Fibroblast of skin of right biceps (primary cell): ENCODE results near the gene NTN3.

ENCODE experiments used
- DNase-seq: peaks from one replicate; pipeline ENCODE4 v3.0.0-alpha.2; 2013

The NTN3 gene

DNA sequence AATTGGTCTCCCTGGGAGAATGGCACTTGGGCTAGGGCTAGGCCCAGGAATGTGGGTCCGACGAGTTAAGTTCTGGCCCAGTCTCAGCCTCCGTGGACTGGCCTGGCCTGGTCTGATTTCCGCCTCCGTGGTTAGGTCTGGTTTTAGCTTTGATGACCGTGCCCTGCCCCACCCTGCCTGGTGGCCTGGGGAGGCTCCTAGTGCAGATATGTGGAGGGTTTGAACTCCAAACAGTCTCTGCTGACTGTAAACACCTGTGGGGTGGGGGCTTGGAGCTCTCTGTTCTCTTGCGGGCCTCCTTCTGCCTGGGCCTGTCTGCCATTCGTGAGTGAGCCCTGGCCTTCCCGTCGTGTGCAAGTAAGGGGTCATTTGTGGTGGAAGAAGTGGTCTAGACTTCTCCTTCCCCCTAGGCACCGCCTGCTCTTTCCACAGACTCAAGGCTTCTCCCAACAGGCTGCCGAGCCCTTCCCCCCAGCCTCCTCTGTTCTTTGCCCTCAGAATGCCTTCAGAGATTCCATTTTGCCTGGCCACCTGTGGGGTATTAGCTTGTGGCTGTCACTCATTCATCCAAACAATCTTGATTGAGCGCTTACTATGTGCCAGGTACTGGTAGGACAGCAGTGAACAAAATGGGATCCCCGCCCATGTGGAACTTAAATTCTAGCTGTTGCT, 44.2 kb downstream of the NTN3 start:
- no peak for DNase-seq

DNA sequence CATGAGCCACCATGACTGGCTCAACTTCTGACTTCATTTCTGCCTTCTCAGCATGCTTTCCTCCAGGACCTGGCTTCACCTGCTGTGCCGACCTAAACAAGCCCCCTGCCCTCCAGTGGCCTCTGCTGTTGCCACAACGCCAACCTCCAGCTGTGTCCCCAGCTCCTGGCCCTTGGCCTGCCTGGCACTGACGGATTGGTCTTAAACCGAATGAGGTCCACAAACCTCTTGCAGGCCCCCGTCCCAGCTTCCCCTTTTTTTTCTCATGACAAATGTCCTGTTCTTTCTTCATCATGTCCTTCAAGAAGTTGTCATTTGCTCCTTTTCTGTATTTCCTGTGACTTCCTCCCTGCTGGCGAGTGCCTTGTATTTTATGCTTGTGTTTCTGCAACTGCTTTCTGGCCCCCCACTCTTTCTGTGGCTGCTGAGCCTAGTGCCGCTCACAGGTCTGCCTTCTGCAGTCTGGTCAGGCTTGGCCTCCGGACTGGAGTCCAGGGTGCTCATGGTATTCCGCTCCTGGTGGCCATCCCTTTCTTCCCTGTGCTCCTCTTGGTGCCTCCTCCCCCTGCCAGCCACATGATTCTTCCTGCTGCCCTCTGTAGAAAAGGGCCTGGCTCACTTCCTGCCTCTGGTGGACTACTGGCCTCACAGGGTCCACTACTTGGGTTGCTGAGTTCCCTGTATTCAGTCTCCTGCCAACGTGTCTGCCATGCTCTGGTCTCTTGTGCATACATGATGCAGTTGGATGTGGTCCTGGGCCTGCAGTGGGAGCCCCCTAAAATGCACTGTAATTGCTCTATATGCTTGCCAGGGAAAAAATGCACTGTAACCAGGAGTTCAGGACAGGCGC, 45.5 kb downstream of the NTN3 start:
- DNase-seq: no peak

DNA sequence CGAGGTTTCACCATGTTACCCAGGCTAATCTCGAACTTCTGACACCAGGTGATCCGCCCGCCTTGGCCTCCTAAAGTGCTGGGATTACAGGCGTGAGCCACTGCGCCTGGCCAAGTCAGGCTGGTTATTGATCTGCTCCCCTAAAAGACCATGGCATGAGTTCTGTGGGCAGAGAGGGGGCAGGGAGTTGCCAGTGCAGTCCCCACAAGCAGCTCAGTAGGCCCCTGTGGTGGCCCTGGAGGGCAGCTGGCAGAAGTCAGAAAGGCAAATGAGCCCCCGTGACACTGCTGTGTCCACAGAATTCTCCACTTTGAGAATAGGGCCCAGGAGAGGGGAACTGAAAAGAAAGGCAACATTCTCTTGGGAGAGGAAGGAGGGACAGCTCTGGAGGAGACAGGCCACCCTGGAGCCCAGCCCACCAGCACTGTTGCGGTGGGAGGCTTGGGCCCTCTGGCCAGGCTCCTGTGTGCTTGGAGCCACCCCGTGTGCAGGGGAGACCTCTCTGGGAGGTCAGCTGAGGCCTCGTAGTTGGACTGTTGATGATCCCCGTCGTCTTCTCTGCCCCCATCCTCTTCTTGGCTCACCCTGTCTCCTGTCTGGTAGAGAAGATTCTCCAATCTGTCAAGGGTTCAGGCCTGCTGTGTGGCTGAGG, 47.0 kb downstream of the NTN3 start:
- no peak for DNase-seq

DNA sequence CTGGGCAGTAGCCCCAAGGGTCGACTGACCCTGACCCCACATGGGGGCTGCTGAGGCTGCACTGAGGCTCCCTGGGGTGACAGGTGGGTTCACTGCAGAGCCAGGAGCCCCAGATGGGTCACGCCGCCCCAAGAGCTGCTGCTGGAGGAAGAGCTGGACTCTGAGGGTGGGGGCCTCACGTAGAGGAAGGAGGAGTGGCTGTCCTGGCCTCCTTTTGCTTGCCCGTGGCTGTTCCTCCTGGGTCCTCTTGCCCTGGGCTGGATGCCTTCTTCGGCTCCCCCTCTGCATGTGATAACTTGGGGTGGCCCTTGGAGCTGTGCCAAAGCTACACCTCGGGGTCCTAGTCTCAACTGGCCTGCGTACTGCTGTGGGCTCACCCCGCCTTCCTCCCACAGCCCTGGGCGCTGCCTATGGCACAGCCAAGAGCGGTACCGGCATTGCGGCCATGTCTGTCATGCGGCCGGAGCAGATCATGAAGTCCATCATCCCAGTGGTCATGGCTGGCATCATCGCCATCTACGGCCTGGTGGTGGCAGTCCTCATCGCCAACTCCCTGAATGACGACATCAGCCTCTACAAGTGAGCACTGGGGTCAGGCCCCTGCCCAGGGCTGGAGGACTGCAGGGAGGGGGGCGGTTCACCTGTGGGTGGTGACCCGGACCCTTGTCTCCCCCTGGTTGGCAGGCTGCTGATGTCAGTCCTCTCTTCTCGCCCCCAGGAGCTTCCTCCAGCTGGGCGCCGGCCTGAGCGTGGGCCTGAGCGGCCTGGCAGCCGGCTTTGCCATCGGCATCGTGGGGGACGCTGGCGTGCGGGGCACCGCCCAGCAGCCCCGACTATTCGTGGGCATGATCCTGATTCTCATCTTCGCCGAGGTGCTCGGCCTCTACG, 48.0 kb downstream of the NTN3 start:
- no peak for DNase-seq

DNA sequence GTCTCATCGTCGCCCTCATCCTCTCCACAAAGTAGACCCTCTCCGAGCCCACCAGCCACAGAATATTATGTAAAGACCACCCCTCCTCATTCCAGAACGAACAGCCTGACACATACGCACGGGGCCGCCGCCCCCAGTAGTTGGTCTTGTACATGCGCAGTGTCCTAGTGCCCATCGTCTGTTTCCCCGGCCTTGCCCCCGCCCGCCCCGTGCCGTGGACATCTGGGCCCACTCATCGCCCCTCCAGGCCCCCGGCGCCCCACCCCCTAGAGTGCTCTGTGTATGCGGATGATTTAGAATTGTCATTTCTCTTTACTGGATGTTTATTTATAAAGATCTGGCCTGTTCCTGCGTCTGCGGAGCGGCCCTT, 48.6 kb downstream of the NTN3 start:
- DNase-seq: no peak

DNA sequence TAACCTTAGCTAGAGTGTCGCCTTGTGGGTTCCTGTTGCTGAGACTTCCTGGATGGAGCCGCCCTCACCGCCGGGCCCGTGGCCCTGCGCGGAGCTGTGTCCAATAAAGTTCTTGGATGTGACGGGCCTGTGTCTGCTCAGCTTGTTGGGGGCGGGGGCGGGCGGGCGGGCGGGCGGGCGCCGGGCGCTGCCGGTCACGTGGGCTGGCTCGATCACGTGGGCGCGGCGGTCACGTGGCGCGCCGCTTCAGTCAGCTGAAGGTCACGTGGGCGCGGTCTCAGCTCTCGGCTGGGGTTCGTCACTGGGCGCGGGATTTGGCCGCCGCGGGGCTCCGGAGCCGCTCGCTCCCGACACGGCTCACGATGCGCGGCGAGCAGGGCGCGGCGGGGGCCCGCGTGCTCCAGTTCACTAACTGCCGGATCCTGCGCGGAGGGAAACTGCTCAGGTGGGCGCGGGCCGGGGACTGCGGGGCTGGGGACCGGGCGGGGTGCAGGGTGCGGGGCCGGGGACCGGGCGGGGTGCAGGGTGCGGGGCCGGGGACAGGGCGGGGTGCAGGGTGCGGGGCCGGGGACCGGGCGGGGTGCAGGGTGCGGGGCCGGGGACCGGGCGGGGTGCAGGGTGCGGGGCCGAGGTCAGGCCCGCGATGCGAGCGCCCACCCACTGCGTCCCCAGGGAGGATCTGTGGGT, 49.1 kb downstream of the NTN3 start, which contains the start of gene AMDHD2:
TSS of gene AMDHD2 (plus strand) at position 275 of the 687 bp plus-strand sequence. CDS start at position 363, 88 bp downstream.
- DNase-seq: peak; percentile 92

DNA sequence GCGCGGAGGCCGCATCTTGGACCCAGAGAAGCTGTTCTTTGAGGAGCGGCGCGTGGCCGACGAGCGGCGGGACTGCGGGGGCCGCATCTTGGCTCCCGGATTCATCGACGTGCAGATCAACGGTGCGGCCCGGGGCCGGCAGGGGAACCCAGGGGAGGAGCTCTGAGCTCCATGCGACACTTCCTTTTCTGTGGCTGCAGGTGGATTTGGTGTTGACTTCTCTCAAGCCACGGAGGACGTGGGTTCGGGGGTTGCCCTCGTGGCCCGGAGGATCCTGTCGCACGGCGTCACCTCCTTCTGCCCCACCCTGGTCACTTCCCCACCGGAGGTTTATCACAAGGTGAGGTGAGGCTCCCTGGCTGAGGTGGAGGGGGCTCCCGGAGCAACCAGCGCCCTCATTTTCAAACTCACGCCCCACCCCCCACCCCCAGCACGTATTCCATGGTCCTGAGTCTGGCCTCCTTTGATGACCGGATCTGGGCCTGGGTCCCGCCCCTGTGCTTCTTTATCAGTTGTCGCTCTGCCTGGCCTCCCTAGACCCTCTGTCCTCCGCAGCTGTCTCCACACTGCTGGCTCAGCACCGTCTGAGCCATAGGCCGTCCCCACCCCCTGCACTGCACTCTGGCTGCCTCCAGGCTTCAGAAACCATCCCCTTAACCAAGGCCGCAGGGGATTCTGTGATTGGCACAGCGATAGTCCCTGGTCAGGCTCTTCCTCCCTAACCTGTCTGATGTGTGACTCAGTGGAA, 49.9 kb downstream of the NTN3 start:
- DNase-seq: no peak
